ENCODE data around the gene ARL10. TPM values are rescaled to one million over a fixed set of nuclear protein-coding genes. Genes with fewer than 3 reads are reported as not detected.

ARL10 gene
- total RNA-seq, 1 experiment from 2014 or later, result 0.05 TPM

GRCh38 chr5:176383961-176384360 lies 18.7 kb downstream of the ARL10 start:
- Histone ChIP-seq H3K36me3 (ENCODE audit: control insufficient read depth in 1 of 2, insufficient read depth in 2 of 2, low read length in 2 of 2) (peaks cover 31 to 68% of the 10 kb centered on the region in 2 experiments; a peak in 3 of 4 replicates), H2AFZ (ENCODE audit: low read depth, low read length, poor library complexity, severe bottlenecking) (no peak overlapping the region), H3K79me2 (ENCODE audit: insufficient read depth, low read length) (peaks cover 45% of the 10 kb centered on the region), H3K27me3 (ENCODE audit: insufficient read depth, low read length) (no peaks in the 10 kb centered on the region), H3K4me3 (replicated peaks in 1 of 2; ENCODE audit: low read depth in 1 of 2, low read length in 2 of 2) (no peak overlapping the region), H3K27ac (ENCODE audit: low read depth, low read length) (no peak overlapping the region), H3K4me2 (ENCODE audit: low read length) (no peak overlapping the region), H3K9me3 (ENCODE audit: control insufficient read depth in 1 of 2, insufficient read depth in 1 of 2, low read depth in 1 of 2, low read length in 2 of 2) (no peaks in the 10 kb centered on the region), H4K20me1 (ENCODE audit: insufficient read depth) (peaks cover 13% of the 10 kb centered on the region; the same call in 1 of the 2 replicates), H3K9me2 (ENCODE audit: insufficient read depth) (no peaks in the 10 kb centered on the region), H3K4me1 (ENCODE audit: control insufficient read depth in 1 of 2, insufficient read depth in 2 of 2, low read length in 2 of 2) (peaks cover 9 to 13% of the 10 kb centered on the region in 2 experiments; a peak in 3 of 4 replicates), H3K9ac (ENCODE audit: low read length) (no peak overlapping the region)
- DNase-seq (ENCODE audit: low read depth, low spot score) (no peak), ATAC-seq (no peak)
- ChIA-PET CTCF (no interaction called here), POLR2A (no interaction called here), RAD21 (ENCODE audit: low non-redundant PET in 1 of 2, low total read pairs in 2 of 2, uncharacterized antibody in 2 of 2, unreplicated experiment in 2 of 2) (no interaction called here)
- no peak for TF ChIP-seq EZH2 (IDR thresholded peaks at IDR 0.05)
- TF ChIP-seq CTCF (IDR thresholded peaks at IDR 0.05 in 2 of 3, conservative IDR thresholded peaks at IDR 0.05 in 1 of 3; ENCODE audit: borderline replicate concordance in 1 of 3, insufficient read depth in 1 of 3, low read depth in 2 of 3, low read length in 2 of 3), result no peak
- no peak for TF ChIP-seq FOSL1 (IDR thresholded peaks at IDR 0.05; ENCODE audit: low read depth)
- no peak for TF ChIP-seq POLR2A (IDR thresholded peaks at IDR 0.05; ENCODE audit: borderline replicate concordance, extremely low read depth, insufficient read depth, insufficient read length)
- TF ChIP-seq CBX3 (IDR thresholded peaks at IDR 0.05; ENCODE audit: low read depth), result no peak
- no peak for TF ChIP-seq SP1 (IDR thresholded peaks at IDR 0.05; ENCODE audit: low read depth)
- no peak for TF ChIP-seq REST (IDR thresholded peaks at IDR 0.05; ENCODE audit: low read depth)
- TF ChIP-seq EGR1 (IDR thresholded peaks at IDR 0.05; ENCODE audit: low read depth), result no peak
- TF ChIP-seq SRF (IDR thresholded peaks at IDR 0.05; ENCODE audit: low read depth), result no peak
- TF ChIP-seq EZH2phosphoT487 (IDR thresholded peaks at IDR 0.05; ENCODE audit: borderline replicate concordance), result no peak
- no peak for TF ChIP-seq MAX (IDR thresholded peaks at IDR 0.05)
- TF ChIP-seq POLR2AphosphoS5 (IDR thresholded peaks at IDR 0.05; ENCODE audit: low read depth, low read length), result no peak
- BruUV-seq (replicated peaks), result no TSS peak
- intact Hi-C loops (cut with micrococcal nuclease), result no loop called here
